Measurements from ENCODE around the gene ZXDC.

GRCh38 chr3:126459111-126459762 is 16.5 kb downstream of the ZXDC start:
- TF ChIP-seq POLR2A (IDR thresholded peaks at IDR 0.05; ENCODE audit: low read depth, low read length) = no peak
- no peak for TF ChIP-seq TAF1 (IDR thresholded peaks at IDR 0.05; ENCODE audit: low read depth, low read length)

Measured in GM12891 (cell line).